ENCODE data around the gene HHLA2.

HHLA2 gene

DNA sequence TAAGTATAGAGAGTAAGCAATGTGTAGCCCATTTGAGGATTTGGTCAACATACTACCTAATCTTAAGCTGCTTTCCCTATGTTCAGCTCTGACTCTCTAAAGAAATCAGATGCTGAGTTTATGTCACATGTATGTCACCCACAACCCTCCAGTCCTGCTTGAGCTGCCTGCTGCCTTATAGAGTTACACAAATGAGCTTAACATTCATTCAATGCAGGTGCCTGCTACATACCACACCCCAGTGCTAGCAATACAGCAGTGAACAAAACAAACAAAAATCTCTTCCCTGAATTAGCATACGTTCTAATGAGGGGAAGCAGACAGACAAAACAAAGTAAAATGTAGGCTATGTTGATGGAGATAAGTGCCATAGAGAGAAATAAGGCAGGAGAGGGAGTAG lies 93.0 kb downstream of the HHLA2 start:
- no peak for TF ChIP-seq GATA3 (IDR thresholded peaks at IDR 0.05; ENCODE audit: low read depth, low read length)
- no peak for TF ChIP-seq GATA2 (IDR thresholded peaks at IDR 0.05; ENCODE audit: low read depth, low read length)

DNA sequence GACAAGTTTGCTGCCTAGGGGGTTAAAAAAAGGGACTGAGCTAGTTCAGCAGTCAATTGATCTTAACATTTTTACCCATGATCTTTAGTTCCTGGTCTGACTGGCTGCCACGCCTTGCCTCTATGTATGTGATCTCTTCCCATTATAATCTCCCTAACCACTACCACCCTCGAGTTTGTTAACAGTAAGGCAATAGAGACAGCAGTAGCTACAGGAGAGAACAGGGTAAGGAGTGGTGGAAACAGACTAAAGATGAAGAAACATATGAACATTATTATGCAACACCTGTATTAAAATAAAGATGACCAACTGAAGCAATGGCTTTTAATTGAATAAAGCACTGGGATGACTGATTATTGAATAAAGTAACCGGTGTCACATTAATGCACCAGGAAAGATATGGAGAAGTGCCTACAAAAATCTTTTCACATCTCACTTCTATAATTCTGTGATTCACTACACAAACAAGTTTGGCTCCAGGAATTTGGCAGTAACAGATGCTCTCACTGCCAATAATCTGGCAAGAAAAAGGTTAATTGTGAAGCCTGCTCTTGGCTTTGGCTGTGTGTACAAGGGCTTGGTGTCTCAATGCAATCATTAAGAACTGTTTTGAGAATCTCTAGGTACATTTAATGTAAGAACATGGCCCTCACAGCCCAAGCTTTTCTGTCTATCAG lies 95.7 kb downstream of the HHLA2 start:
- TF ChIP-seq GATA3 (IDR thresholded peaks at IDR 0.05; ENCODE audit: low read depth, low read length) (no peak), GATA2 (IDR thresholded peaks at IDR 0.05; ENCODE audit: low read depth, low read length) (no peak)

- TF ChIP-seq GATA3 (IDR thresholded peaks at IDR 0.05; ENCODE audit: low read depth, low read length) = no peak
- TF ChIP-seq GATA2 (IDR thresholded peaks at IDR 0.05; ENCODE audit: low read depth, low read length) = no peak
Observed at GRCh38 chr3:108393128-108393900, 97.0 kb downstream of the HHLA2 start.

DNA sequence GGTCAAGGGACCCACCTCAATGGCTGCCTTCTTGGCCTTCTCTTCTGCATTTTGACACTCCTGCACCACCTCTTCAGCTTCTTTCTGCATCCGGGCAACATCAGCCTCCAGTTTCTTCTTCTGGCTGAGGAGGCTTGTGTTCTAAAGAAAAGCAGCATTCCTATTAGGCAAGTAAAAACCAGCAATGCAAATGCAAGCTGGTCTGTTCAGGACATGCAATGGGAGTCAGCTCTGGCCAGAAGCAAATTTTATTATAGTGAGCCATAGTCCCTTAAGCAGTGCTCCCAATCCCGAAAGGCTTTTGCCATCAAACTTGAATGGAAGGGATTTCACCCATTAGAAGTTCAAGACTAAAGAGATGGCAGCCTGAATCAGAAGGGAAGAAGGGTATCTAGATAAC lies 97.7 kb downstream of the HHLA2 start:
- TF ChIP-seq GATA3 (IDR thresholded peaks at IDR 0.05; ENCODE audit: low read depth, low read length) = no peak
- no peak for TF ChIP-seq GATA2 (IDR thresholded peaks at IDR 0.05; ENCODE audit: low read depth, low read length)

- TF ChIP-seq GATA2 (IDR thresholded peaks at IDR 0.05; ENCODE audit: low read depth, low read length) = no peak
- TF ChIP-seq GATA3 (IDR thresholded peaks at IDR 0.05; ENCODE audit: low read depth, low read length) = no peak
Observed at GRCh38 chr3:108394563-108394962, 98.2 kb downstream of the HHLA2 start.

DNA sequence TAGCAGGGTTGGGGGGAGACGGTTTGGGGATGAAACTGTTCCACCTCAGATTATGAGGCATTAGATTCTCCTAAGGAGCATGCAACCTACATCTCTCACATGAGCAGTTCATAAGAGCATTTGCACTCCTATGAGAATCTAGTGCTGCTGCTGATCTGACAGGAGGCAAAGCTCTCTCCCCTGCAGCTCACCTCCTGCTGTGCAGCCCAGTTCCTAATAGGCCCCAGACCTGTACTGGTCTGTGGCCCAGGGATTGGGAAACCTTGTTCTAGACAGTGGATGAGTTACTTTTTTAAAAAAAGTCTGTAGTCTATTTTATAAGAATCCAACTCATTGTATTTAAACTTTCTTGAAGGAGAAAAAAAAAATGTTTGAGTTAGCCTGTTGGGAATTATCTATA lies 100.0 kb downstream of the HHLA2 start:
- TF ChIP-seq GATA2 (IDR thresholded peaks at IDR 0.05; ENCODE audit: low read depth, low read length) = no peak
- TF ChIP-seq GATA3 (IDR thresholded peaks at IDR 0.05; ENCODE audit: low read depth, low read length) = no peak

GRCh38 chr3:108398510-108398909 lies 102.2 kb downstream of the HHLA2 start:
- TF ChIP-seq GATA3 (IDR thresholded peaks at IDR 0.05; ENCODE audit: low read depth, low read length) (no peak), GATA2 (IDR thresholded peaks at IDR 0.05; ENCODE audit: low read depth, low read length) (no peak)

DNA sequence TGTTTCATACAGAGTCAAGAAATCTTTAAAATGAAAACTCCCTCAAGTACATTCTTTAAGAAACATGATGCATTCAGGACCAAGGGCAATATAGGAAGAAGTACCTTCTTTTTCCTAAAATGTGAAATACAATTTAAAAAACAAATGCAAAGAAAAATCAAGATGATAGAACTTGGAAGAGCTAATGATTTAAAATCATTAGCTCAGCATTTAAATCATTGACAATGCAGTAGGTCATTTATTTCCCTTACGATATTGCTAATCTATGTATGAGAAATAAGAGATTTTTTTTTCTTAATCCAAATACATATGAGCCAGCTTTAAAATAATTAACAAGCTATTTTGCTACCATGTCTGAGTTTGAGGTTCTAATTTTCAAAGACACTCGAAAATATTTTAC lies 105.5 kb downstream of the HHLA2 start:
- TF ChIP-seq GATA2 (IDR thresholded peaks at IDR 0.05; ENCODE audit: low read depth, low read length) = no peak
- no peak for TF ChIP-seq GATA3 (IDR thresholded peaks at IDR 0.05; ENCODE audit: low read depth, low read length)

- TF ChIP-seq GATA3 (IDR thresholded peaks at IDR 0.05; ENCODE audit: low read depth, low read length) = no peak
Observed at GRCh38 chr3:108403198-108403597, 106.8 kb downstream of the HHLA2 start.

DNA sequence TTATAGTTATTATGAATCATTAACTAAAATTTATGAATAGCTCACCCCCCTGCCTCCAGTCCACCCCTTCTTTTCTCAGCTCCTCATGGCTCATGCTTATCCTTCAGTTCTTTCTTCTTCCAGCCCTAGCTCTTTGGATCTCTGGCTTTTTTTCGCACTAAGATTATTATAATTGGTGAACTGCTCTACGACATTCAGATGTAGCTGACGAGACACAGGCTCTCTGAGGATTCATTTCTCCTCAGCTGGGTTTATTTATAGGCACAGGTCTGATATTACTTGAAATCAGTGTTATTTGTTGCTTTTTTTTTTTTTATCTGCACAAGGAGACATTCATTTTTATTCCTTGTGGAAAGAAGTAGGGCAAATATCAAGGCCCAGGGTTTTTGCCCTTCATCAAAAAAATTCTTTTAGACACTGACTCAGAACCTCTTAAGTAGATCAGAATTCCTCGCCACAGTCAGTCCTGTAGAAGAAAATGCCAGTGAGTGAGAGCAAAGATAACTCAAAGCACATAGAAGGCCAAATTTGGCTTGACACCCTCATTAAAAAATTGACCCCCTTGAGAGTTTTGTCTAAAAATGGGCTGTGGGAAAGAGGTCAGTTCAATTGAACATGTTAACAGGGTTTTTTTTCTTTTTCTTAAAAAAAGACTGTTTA lies 107.5 kb downstream of the HHLA2 start:
- no peak for TF ChIP-seq GATA2 (IDR thresholded peaks at IDR 0.05; ENCODE audit: low read depth, low read length)

DNA sequence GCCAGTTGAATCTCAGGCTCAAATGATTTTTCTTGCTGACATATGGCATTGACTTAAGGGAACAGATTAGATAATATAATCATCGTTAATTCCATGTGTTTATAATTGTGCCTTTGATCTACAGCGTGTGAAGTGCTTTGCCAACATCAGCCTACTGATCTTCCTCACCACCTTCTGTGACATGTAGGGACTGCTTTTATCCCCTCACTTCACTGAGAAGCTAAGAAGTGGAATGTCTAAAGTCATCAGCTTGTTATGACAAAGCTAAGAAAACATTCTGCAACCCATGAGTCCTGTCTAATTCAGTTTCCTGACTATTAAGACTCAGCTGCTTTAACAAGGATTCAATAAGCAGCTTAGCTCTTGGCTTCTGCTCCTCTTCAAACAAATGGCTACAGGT lies 108.0 kb downstream of the HHLA2 start:
- TF ChIP-seq GATA2 (IDR thresholded peaks at IDR 0.05; ENCODE audit: low read depth, low read length) (no peak), GATA3 (IDR thresholded peaks at IDR 0.05; ENCODE audit: low read depth, low read length) (no peak)

- no peak for TF ChIP-seq GATA2 (IDR thresholded peaks at IDR 0.05; ENCODE audit: low read depth, low read length)
- no peak for TF ChIP-seq GATA3 (IDR thresholded peaks at IDR 0.05; ENCODE audit: low read depth, low read length)
Observed at GRCh38 chr3:108406063-108406660, 109.8 kb downstream of the HHLA2 start.

GRCh38 chr3:108406661-108407206 lies 110.4 kb downstream of the HHLA2 start:
- TF ChIP-seq GATA3 (IDR thresholded peaks at IDR 0.05; ENCODE audit: low read depth, low read length) (no peak), GATA2 (IDR thresholded peaks at IDR 0.05; ENCODE audit: low read depth, low read length) (no peak)

DNA sequence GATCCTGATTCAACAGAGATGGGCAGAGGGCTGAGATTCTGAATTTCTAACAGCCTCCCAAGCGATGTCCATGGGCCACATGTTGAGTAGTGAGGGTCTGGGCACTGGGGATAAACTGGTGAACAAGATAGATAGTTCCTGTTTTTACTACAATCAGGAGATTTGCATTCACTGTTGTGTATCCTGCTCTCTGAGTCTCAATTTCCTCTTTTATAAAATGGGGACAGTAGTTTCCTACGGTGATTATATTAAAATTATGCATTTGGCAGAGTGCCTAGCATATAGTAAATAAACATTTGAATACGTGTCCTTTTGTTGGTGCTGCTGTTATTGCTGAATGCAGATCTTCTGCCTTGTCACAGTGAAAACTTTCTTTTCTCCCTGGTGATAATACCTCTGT lies 111.5 kb downstream of the HHLA2 start:
- TF ChIP-seq GATA3 (IDR thresholded peaks at IDR 0.05; ENCODE audit: low read depth, low read length) = no peak
- TF ChIP-seq GATA2 (IDR thresholded peaks at IDR 0.05; ENCODE audit: low read depth, low read length) = no peak

Measured in SH-SY5Y (cell line).